Vagina (tissue), 2 donors: ENCODE data around the gene CALML3. TPM values are rescaled to one million over a fixed set of nuclear protein-coding genes. Genes with fewer than 3 reads are reported as not detected.

ENCODE experiments used
- DNase-seq, 2 donors: peaks; one replicate each; pipeline ENCODE4 v3.0.0-alpha.2; 2017; ENCODE audit errors: extremely low spot score in 2 of 2
- H3K27ac ChIP-seq: fragments of 200-600 bp; sonication (generic); one replicate; pipeline ENCODE4 v1.5.1; 2019
- H3K27me3 ChIP-seq: fragments of 200-600 bp; sonication (generic); one replicate; pipeline ENCODE4 v1.5.1; 2019
- H3K36me3 ChIP-seq, 2 donors: fragments of 200-600 bp; sonication (generic); one replicate each; pipeline ENCODE4 v1.5.1; 2017 to 2019
- H3K4me1 ChIP-seq: fragments of 200-600 bp; sonication (generic); one replicate; pipeline ENCODE4 v1.5.1; 2019
- H3K4me3 ChIP-seq, 2 donors: fragments of 200-600 bp; sonication (generic); 1 replicate in 1 of 2; 2 replicates in 1 of 2; pipeline ENCODE4 v1.5.1; 2016 to 2019
- H3K9me3 ChIP-seq: fragments of 200-600 bp; sonication (generic); one replicate; pipeline ENCODE4 v1.5.1; 2019
- CTCF ChIP-seq, 3 experiments: fragments of 450-650 bp in 2 of 3; fragments of 200-600 bp in 1 of 3; sonication (generic) in 1 of 3; IDR thresholded peaks; one replicate each; pipeline ENCODE4 v1.5.1; 2017 to 2019; ENCODE audit warnings: antibody characterized with exemption in 3 of 3, mild to moderate bottlenecking in 2 of 3, moderate library complexity in 2 of 3
- POLR2A ChIP-seq, 2 donors: fragments of 450-650 bp; IDR thresholded peaks; one replicate each; pipeline ENCODE4 v1.6.1; 2017; ENCODE audit warnings: antibody characterized with exemption in 2 of 2, mild to moderate bottlenecking in 2 of 2, moderate library complexity in 2 of 2
- POLR2AphosphoS5 ChIP-seq, 2 donors: sonication (generic); formaldehyde crosslinking; IDR thresholded peaks; one replicate each; pipeline ENCODE4 v1.9.0; 2017; ENCODE audit warnings: antibody characterized with exemption in 2 of 2, mild to moderate bottlenecking in 2 of 2, low read depth in 1 of 2; ENCODE audit not compliant: insufficient read depth in 1 of 2
- intact Hi-C: fragments of 100-400 bp; cut with DNase I; formaldehyde crosslinking; loops from one replicate; pipeline ENCODE4 v1.15.1; 2023
- total RNA-seq: library from RNA; depleted of rRNA; stranded (reverse); fragments of >200 nt; gene quantifications from one replicate; pipeline ENCODE4 v1.2.3, GENCODE V29; 2016

Gene CALML3
- total RNA-seq, 1 donor from 2014 or later: 50.6 TPM

- peaks cover 40% of the 10 kb centered on the region for H3K4me1 ChIP-seq
- no peak overlapping the region for H3K4me3 ChIP-seq
- no peak overlapping the region for H3K27ac ChIP-seq
- DNase-seq: no peak
- no peaks in the 10 kb centered on the region for H3K36me3 ChIP-seq
- TF ChIP-seq CTCF (IDR thresholded peaks at IDR 0.05): no peak
- TF ChIP-seq POLR2AphosphoS5 (IDR thresholded peaks at IDR 0.05; ENCODE audit: insufficient read depth in 1 of 2, low read depth in 1 of 2): no peak
- TF ChIP-seq POLR2A (IDR thresholded peaks at IDR 0.05): no peak
- intact Hi-C loops: no loop called here
- no peaks in the 10 kb centered on the region for H3K9me3 ChIP-seq
- no peaks in the 10 kb centered on the region for H3K27me3 ChIP-seq
Observed at GRCh38 chr10:5552376-5553321, 27.9 kb downstream of the CALML3 start.

- H3K9me3 ChIP-seq: no peaks in the 10 kb centered on the region
- DNase-seq: no peak
- H3K27me3 ChIP-seq: no peaks in the 10 kb centered on the region
- no peak overlapping the region for H3K4me3 ChIP-seq
- peaks cover 34% of the 10 kb centered on the region for H3K4me1 ChIP-seq
- no peak overlapping the region for H3K27ac ChIP-seq
- no peaks in the 10 kb centered on the region for H3K36me3 ChIP-seq
- TF ChIP-seq POLR2AphosphoS5 (IDR thresholded peaks at IDR 0.05; ENCODE audit: insufficient read depth in 1 of 2, low read depth in 1 of 2): no peak
- TF ChIP-seq POLR2A (IDR thresholded peaks at IDR 0.05): no peak
- no peak for TF ChIP-seq CTCF (IDR thresholded peaks at IDR 0.05)
- intact Hi-C loops: no loop called here
Observed at GRCh38 chr10:5553400-5554170, 28.8 kb downstream of the CALML3 start.

- Histone ChIP-seq H3K4me1 (peaks cover 25% of the 10 kb centered on the region), H3K4me3 (no peak overlapping the region), H3K27me3 (no peaks in the 10 kb centered on the region), H3K9me3 (no peaks in the 10 kb centered on the region), H3K36me3 (no peaks in the 10 kb centered on the region), H3K27ac (no peak overlapping the region)
- TF ChIP-seq POLR2AphosphoS5 (IDR thresholded peaks at IDR 0.05; ENCODE audit: insufficient read depth in 1 of 2, low read depth in 1 of 2) (no peak), POLR2A (IDR thresholded peaks at IDR 0.05) (no peak), CTCF (IDR thresholded peaks at IDR 0.05) (no peak)
- intact Hi-C loops: no loop called here
- no peak for DNase-seq
Observed at GRCh38 chr10:5555021-5555510, 30.3 kb downstream of the CALML3 start.

DNA sequence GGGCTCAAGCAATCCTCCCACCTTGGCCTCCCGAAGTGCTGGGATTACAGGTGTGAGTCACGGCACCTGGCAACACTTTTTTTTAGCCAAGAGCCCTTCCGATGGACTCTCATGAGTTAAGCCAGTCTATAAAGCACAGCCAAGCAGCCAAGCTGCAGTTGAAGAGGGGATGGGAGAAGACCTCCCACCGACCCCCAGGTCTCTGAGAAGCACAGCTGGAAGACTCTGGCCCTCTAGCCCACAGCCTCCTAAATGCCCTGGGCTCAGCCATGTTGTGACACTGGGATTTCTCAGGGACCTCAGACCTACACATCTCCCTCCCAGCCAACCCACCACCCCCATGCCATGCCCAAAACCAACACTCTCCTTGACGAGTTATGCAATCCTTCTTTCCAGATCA, 31.1 kb downstream of the CALML3 start:
- no peak overlapping the region for H3K27ac ChIP-seq
- H3K36me3 ChIP-seq: no peaks in the 10 kb centered on the region
- DNase-seq: no peak
- no peaks in the 10 kb centered on the region for H3K27me3 ChIP-seq
- intact Hi-C loops: no loop called here
- no peaks in the 10 kb centered on the region for H3K9me3 ChIP-seq
- H3K4me1 ChIP-seq: peaks cover 25% of the 10 kb centered on the region
- H3K4me3 ChIP-seq: no peak overlapping the region
- TF ChIP-seq POLR2AphosphoS5 (IDR thresholded peaks at IDR 0.05; ENCODE audit: insufficient read depth in 1 of 2, low read depth in 1 of 2): no peak
- no peak for TF ChIP-seq CTCF (IDR thresholded peaks at IDR 0.05)
- no peak for TF ChIP-seq POLR2A (IDR thresholded peaks at IDR 0.05)
